HepG2 (cell line): ENCODE data around the gene EPB41L2. TPM values are rescaled to one million over a fixed set of nuclear protein-coding genes. Genes with fewer than 3 reads are reported as not detected.

Source experiments
- ATAC-seq: fragments of 200-7000 bp; cut with Tn5 transposase; 3 replicates; pipeline ENCODE4 v1.9.1; 2020; ENCODE audit warnings: mild to moderate bottlenecking, moderate library complexity
- BruUV-seq: library from RNA; stranded (reverse); fragments of 400-500 nt; replicated peaks from 2 replicates; lab custom pipeline; 2021; lab: Mats Ljungman, UMichigan
- CTCF ChIA-PET: fragments of 300-600 bp; formaldehyde crosslinking; extraction: SDS; loops from one replicate; lab custom pipeline; 2021; ENCODE audit warnings: low total read pairs, inconsistent platforms, low intra/inter-chr PET ratio; lab: Yijun Ruan, JAX
- POLR2A ChIA-PET: fragments of 350-600 bp; sonication (Branson Sonifier 250); formaldehyde crosslinking; loops from one replicate; lab custom pipeline; 2020; ENCODE audit warnings: antibody characterized with exemption, inconsistent platforms; lab: Yijun Ruan, JAX
- DNase-seq: peaks from one replicate; pipeline ENCODE4 v3.0.0-alpha.2; 2015; ENCODE audit warnings: low spot score
- FAIRE-seq: peaks from 3 replicates; lab custom pipeline; 2011; peaks lifted over from hg19 to GRCh38; lab: Jason Lieb, UNC
- H2AFZ ChIP-seq: one replicate; pipeline ENCODE4 v1.6.1; 2011; ENCODE audit warnings: low read length, inconsistent platforms
- H3K27ac ChIP-seq: fragments of 300-600 bp; 3 replicates; pipeline ENCODE4 v1.8.0; 2011; ENCODE audit warnings: mixed run types, mild to moderate bottlenecking, mixed read lengths, low read length, inconsistent platforms; ENCODE audit not compliant: insufficient read depth; ENCODE audit errors: extremely low read length
- H3K27me3 ChIP-seq, 2 experiments: fragments of 200-600 bp in 1 of 2; 2 replicates in 1 of 2; 3 replicates in 1 of 2; pipeline versions ENCODE4 v1.6.0 to v1.8.0; 2011; ENCODE audit warnings: low read length in 2 of 2, mild to moderate bottlenecking in 2 of 2, moderate library complexity in 2 of 2, inconsistent platforms in 1 of 2; ENCODE audit not compliant: insufficient read depth in 2 of 2, control insufficient read depth in 1 of 2
- H3K36me3 ChIP-seq, 2 experiments: fragments of 200-600 bp in 1 of 2; replicated peaks in 1 of 2; 2 replicates in 1 of 2; 3 replicates in 1 of 2; pipeline versions ENCODE4 v1.5.1 to v1.8.0; 2011; ENCODE audit warnings: low read length in 2 of 2, inconsistent platforms in 1 of 2; ENCODE audit not compliant: insufficient read depth in 2 of 2, control insufficient read depth in 1 of 2
- H3K4me1 ChIP-seq: 2 replicates; pipeline ENCODE4 v1.5.1; 2012; ENCODE audit warnings: low read length, inconsistent platforms; ENCODE audit not compliant: insufficient read depth
- H3K4me2 ChIP-seq: 2 replicates; pipeline ENCODE4 v1.6.0; 2011; ENCODE audit warnings: low read depth, low read length, inconsistent platforms
- H3K4me3 ChIP-seq, 3 experiments: fragments of 200-600 bp in 1 of 3; sonication (generic), shearing (Covaris generic) in 1 of 3; replicated peaks in 1 of 3; 2 replicates each; pipeline ENCODE4 v1.5.1; 2011 to 2016; ENCODE audit warnings: low read length in 3 of 3, inconsistent platforms in 2 of 3, low read depth in 2 of 3, mild to moderate bottlenecking in 2 of 3, control low read depth in 1 of 3, mixed read lengths in 1 of 3; ENCODE audit not compliant: insufficient read depth in 1 of 3
- H3K79me2 ChIP-seq: one replicate; pipeline ENCODE4 v1.6.1; 2011; ENCODE audit warnings: low read length, inconsistent platforms; ENCODE audit not compliant: insufficient read depth
- H3K9ac ChIP-seq: 2 replicates; pipeline ENCODE4 v1.6.0; 2011; ENCODE audit warnings: mild to moderate bottlenecking, low read depth, low read length, inconsistent platforms; ENCODE audit not compliant: insufficient read depth
- H3K9me3 ChIP-seq: 2 replicates; pipeline ENCODE4 v1.5.1; 2012; ENCODE audit warnings: mild to moderate bottlenecking, low read length
- H4K20me1 ChIP-seq: 2 replicates; pipeline ENCODE4 v1.6.0; 2011; ENCODE audit warnings: inconsistent platforms, mild to moderate bottlenecking, low read length, moderate library complexity; ENCODE audit not compliant: insufficient read depth
- ADNP ChIP-seq: sonication (generic); formaldehyde crosslinking; IDR thresholded peaks from 2 replicates; pipeline ENCODE4 v1.4.0; 2020; ENCODE audit warnings: missing genetic modification reagents
- KDM1A ChIP-seq: IDR thresholded peaks from 2 replicates; pipeline ENCODE4 v1.6.1; 2016; ENCODE audit warnings: missing compliant biosample characterization
- ZBTB38 ChIP-seq: sonication (generic); formaldehyde crosslinking; IDR thresholded peaks from 2 replicates; pipeline ENCODE4 v1.5.1; 2020; ENCODE audit warnings: mild to moderate bottlenecking, missing genetic modification reagents
- ZMYM4 ChIP-seq: sonication (generic); formaldehyde crosslinking; IDR thresholded peaks from 2 replicates; pipeline ENCODE4 v1.8.1; 2023; ENCODE audit warnings: mild to moderate bottlenecking, missing genetic modification reagents
- ZNF207 ChIP-seq: fragments of 450-650 bp; IDR thresholded peaks from 2 replicates; pipeline ENCODE4 v1.6.1; 2016; ENCODE audit warnings: antibody characterized with exemption, borderline replicate concordance
- ZZZ3 ChIP-seq: sonication (generic); formaldehyde crosslinking; IDR thresholded peaks from 2 replicates; pipeline ENCODE4 v1.4.0; 2020; ENCODE audit warnings: missing genetic modification reagents, mild to moderate bottlenecking, borderline replicate concordance
- WGBS: methylation state at CpG from one replicate; pipeline ENCODE4 v1.1.6; 2017; ENCODE audit warnings: low lambda C conversion rate; 5-methylcytosine and 5-hydroxymethylcytosine counted together
- in situ Hi-C: cut with HindIII; loops from 2 replicates; pipeline ENCODE4 v1.10.0; 2017; ENCODE audit warnings: low pct_unique_long_range_greater_than_20kb; ENCODE audit not compliant: extremely low pct_ligation_motif_present
- intact Hi-C: fragments of 100-400 bp; cut with micrococcal nuclease; formaldehyde crosslinking; loops from one replicate; pipeline ENCODE4 v1.10.0; 2022; ENCODE audit not compliant: unreplicated experiment
- polyA plus RNA-seq, 8 experiments: library from polyadenylated mRNA; depleted of rRNA in 3 of 8; stranded (reverse) in 7 of 8; unstranded in 1 of 8; fragments of >200 nt; fragmentation: Illumina TruSeq in 4 of 8; extraction: Trizol in 4 of 8; gene quantifications; 2 replicates each; pipeline versions ENCODE4 v1.2.1 to v1.2.3, GENCODE V29; 2011 to 2016; ENCODE audit warnings: low read depth in 4 of 8, missing spikeins in 1 of 8, mixed read lengths in 1 of 8; ENCODE audit not compliant: insufficient read depth in 1 of 8
- total RNA-seq, 5 experiments: library from RNA; depleted of rRNA; stranded (reverse); fragments of >200 nt; fragmentation: Illumina TruSeq; extraction: Trizol; gene quantifications; 2 replicates each; pipeline ENCODE4 v1.2.3, GENCODE V29; 2016; ENCODE audit warnings: low read depth in 1 of 5
- TF ChIP-seq, protein P1 (sequence below): sonication (generic); formaldehyde crosslinking; IDR thresholded peaks from 2 replicates; pipeline ENCODE4 v1.5.0; 2020; ENCODE audit warnings: mild to moderate bottlenecking, missing genetic modification reagents
- TF ChIP-seq, protein P2 (sequence below): sonication (generic); formaldehyde crosslinking; IDR thresholded peaks from 2 replicates; pipeline ENCODE4 v1.5.1; 2020; ENCODE audit warnings: mild to moderate bottlenecking, missing genetic modification reagents, moderate library complexity
- TF ChIP-seq, protein P3 (sequence below): sonication (generic); formaldehyde crosslinking; IDR thresholded peaks from 2 replicates; pipeline ENCODE4 v1.8.1; 2023; ENCODE audit warnings: mild to moderate bottlenecking, inconsistent platforms, moderate library complexity, missing genetic modification reagents, borderline replicate concordance

The EPB41L2 gene
- total and polyA plus RNA-seq, 2 of the 13 experiments (the other 11 are each of a cell fraction or from before 2014, with no cell fraction given), result 41.7 to 56.4 TPM

DNA sequence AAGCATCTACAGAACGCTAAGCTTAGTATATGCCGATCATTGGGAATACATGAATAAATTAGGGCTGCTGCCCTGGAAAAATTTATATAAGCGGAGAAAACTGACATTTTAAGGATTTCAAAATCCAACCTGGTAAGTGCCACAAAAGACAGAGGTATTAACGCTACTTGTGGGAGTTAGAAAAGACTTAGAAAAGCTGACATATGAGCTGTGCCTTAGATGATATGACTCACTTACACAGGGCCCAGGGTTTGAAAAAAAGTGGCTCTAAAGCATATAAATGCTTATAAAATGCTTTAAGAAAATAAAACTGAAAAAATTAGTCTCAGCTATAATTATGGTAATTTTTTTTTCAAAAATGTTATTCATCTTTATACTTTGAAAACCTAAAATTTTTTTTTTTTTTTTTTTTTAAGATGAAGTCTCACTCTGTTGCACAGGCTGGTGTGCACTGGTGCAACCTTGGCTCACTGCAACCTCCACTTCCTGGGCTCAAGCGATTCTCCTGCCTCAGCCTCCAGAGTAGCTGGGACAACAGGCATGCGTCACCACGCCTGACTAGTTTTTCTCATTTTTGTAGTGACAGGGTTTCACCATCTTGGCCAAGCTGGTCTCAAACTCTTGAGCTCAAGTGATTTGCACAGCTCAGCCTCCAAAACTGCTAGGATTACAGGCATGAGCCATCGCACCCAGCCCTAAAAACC is 25.7 kb downstream of the EPB41L2 start:
- Histone ChIP-seq H3K79me2 (peaks cover 97% of the 10 kb centered on the region), H3K27ac (peak overlapping the region; percentile 83), H3K4me3 (no peak overlapping the region), H3K4me2 (no peak overlapping the region), H3K9ac (0 out of 2 replicates have a peak overlapping the region, but pooled peaks have one; percentile 4), H3K9me3 (no peaks in the 10 kb centered on the region), H3K4me1 (peaks cover 100% of the 10 kb centered on the region), H2AFZ (no peak overlapping the region), H3K27me3 (no peaks in the 10 kb centered on the region), H3K36me3 (no peaks in the 10 kb centered on the region), H4K20me1 (no peaks in the 10 kb centered on the region)
- BruUV-seq, result no TSS peak
- CTCF ChIA-PET, result no interaction called here
- TF ChIP-seq, protein P1, sequence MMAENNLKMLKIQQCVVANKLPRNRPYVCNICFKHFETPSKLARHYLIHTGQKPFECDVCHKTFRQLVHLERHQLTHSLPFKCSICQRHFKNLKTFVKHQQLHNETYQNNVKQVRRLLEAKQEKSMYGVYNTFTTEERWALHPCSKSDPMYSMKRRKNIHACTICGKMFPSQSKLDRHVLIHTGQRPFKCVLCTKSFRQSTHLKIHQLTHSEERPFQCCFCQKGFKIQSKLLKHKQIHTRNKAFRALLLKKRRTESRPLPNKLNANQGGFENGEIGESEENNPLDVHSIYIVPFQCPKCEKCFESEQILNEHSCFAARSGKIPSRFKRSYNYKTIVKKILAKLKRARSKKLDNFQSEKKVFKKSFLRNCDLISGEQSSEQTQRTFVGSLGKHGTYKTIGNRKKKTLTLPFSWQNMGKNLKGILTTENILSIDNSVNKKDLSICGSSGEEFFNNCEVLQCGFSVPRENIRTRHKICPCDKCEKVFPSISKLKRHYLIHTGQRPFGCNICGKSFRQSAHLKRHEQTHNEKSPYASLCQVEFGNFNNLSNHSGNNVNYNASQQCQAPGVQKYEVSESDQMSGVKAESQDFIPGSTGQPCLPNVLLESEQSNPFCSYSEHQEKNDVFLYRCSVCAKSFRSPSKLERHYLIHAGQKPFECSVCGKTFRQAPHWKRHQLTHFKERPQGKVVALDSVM (CRISPR knock-in tag), result peak; percentile 92
- TF ChIP-seq, protein P2, sequence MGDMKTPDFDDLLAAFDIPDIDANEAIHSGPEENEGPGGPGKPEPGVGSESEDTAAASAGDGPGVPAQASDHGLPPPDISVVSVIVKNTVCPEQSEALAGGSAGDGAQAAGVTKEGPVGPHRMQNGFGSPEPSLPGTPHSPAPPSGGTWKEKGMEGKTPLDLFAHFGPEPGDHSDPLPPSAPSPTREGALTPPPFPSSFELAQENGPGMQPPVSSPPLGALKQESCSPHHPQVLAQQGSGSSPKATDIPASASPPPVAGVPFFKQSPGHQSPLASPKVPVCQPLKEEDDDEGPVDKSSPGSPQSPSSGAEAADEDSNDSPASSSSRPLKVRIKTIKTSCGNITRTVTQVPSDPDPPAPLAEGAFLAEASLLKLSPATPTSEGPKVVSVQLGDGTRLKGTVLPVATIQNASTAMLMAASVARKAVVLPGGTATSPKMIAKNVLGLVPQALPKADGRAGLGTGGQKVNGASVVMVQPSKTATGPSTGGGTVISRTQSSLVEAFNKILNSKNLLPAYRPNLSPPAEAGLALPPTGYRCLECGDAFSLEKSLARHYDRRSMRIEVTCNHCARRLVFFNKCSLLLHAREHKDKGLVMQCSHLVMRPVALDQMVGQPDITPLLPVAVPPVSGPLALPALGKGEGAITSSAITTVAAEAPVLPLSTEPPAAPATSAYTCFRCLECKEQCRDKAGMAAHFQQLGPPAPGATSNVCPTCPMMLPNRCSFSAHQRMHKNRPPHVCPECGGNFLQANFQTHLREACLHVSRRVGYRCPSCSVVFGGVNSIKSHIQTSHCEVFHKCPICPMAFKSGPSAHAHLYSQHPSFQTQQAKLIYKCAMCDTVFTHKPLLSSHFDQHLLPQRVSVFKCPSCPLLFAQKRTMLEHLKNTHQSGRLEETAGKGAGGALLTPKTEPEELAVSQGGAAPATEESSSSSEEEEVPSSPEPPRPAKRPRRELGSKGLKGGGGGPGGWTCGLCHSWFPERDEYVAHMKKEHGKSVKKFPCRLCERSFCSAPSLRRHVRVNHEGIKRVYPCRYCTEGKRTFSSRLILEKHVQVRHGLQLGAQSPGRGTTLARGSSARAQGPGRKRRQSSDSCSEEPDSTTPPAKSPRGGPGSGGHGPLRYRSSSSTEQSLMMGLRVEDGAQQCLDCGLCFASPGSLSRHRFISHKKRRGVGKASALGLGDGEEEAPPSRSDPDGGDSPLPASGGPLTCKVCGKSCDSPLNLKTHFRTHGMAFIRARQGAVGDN (CRISPR knock-in tag), result peak; percentile 15; the same call in 1 of the 2 replicates
- TF ChIP-seq KDM1A (CRISPR knock-in tag), result 0 out of 2 replicates have a peak, but pooled peaks have one; percentile 15
- TF ChIP-seq, protein P3, sequence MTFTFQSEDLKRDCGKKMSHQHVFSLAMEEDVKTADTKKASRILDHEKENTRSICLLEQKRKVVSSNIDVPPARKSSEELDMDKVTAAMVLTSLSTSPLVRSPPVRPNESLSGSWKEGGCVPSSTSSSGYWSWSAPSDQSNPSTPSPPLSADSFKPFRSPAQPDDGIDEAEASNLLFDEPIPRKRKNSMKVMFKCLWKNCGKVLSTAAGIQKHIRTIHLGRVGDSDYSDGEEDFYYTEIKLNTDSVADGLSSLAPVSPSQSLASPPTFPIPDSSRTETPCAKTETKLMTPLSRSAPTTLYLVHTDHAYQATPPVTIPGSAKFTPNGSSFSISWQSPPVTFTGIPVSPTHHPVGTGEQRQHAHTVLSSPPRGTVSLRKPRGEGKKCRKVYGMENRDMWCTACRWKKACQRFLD (CRISPR knock-in tag), result no peak
- 0 out of 2 replicates have a peak, but pooled peaks have one; percentile 19 for TF ChIP-seq ZMYM4 (CRISPR knock-in tag)
- no peak for TF ChIP-seq ZZZ3 (CRISPR knock-in tag)
- TF ChIP-seq ADNP (CRISPR knock-in tag), result peak; percentile 46; the same call in 1 of the 2 replicates
- TF ChIP-seq ZBTB38 (CRISPR knock-in tag), result peak; percentile 70; the same call in 1 of the 2 replicates
- TF ChIP-seq ZNF207, result no peak
- 85% methylated on average over 8 of the region's 8 CpGs for WGBS
- ATAC-seq (no peak), FAIRE-seq (no peak), DNase-seq (no peak)
- POLR2A ChIA-PET, result no interaction called here
- intact Hi-C loops, result no loop called here
- in situ Hi-C loops, result no loop called here
